Left cardiac atrium (tissue), 4 donors: ENCODE data around the gene TMEM238L. TPM values are rescaled to one million over a fixed set of nuclear protein-coding genes. Genes with fewer than 3 reads are reported as not detected.

Source experiments
- ATAC-seq, 2 donors: fragments of 200-7000 bp; cut with Tn5 transposase; one replicate each; pipeline ENCODE4 v1.9.1; 2020; ENCODE audit warnings: mild to moderate bottlenecking in 2 of 2, moderate library complexity in 2 of 2
- DNase-seq: peaks from one replicate; pipeline ENCODE4 v3.0.0-alpha.2; 2020
- intact Hi-C, 2 donors: fragments of 100-400 bp; cut with DNase I; formaldehyde crosslinking; loops; one replicate each; pipeline versions ENCODE4 v1.14.1 to v1.15.1; 2022 to 2023
- total RNA-seq, 2 donors: library from RNA; stranded (reverse); fragmentation: NEBNext Ultra II Directional; extraction: Animal tissue kit (Norgen Biotek cat#: 25700); gene quantifications; one replicate each; pipeline ENCODE4 v1.2.1, GENCODE V29; 2021
- donor health status: DM: no; HTN: yes; CAD: no.
- donor health status: DM: no; HTN: yes; CAD: no; lungs with severe emphysema.
- donor health status: DM: yes; HTN: yes; CAD: no.
- donor health status: Dilated cardiomyopathy.

TMEM238L gene
- total RNA-seq, 2 donors from 2014 or later, result not detected

GRCh38 chr17:10754861-10755591 is 48.9 kb downstream of the TMEM238L start:
- DNase-seq (no peak), ATAC-seq (peak in 1 of 2 donors; percentile 48)
- intact Hi-C loops, result no loop called here

GRCh38 chr17:10754109-10754508 is 49.8 kb downstream of the TMEM238L start:
- intact Hi-C loops, result no loop called here
- no peak for ATAC-seq
- DNase-seq, result no peak

DNA sequence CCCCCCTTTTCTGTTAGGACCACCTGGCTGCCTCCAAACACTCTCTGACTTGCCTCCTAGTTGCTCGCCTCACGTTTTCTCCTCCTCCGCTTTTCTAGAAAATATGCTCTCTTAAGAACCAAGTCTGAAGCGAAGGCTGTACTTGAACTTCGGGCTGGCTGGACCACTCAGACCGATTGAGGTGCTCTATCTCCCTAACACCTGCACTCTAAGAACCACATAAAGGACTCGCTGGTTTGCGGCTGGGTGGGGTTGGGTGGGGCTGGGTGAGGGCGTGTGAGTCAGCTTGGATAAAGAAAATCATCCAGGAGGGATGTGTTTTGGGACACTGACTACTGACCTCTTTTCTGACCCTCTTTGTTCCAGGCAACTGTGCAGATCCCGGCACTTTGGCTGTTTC is 51.2 kb downstream of the TMEM238L start:
- ATAC-seq, result no peak
- DNase-seq, result no peak
- intact Hi-C loops, result no loop called here

DNA sequence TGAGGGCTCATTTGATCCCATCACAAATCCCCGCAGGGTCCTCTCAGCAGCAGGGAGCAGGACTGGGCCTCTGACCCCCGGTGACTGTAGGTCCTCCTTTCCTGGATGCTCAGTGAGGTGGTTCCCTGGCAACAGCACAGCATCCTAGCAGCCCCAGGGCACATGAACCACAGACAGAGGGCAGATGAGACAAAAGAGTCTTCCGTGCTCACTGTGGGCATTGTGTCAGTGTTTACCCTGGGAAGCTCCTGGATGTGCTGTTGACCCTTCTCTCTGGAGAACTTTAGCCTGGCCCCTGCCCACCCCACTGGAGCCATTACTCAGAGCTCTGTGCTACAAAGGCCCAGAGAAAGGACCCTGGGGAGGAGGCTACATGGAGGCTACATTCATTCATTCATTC is 52.3 kb downstream of the TMEM238L start:
- ATAC-seq, result no peak
- no peak for DNase-seq
- intact Hi-C loops, result no loop called here

DNA sequence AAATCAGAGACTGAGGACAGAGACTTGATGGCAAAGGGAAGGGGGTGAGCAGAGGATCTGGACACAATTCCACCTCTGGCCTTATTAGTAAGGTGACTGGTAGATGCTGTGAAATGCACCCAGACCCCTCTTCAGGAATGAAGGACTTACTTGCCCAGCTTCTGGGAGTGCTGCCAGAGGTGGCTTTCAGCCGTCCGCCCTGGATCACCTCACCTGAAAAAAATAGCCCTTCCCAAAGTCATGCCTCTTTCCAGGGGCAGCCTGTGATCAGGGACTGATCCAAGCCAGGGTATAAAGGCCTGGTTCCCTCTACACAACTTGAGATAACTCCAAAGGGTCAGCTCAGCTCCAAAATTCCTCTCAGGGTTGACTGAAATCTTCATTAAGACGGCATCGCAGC is 53.7 kb downstream of the TMEM238L start:
- intact Hi-C loops, result no loop called here
- DNase-seq, result no peak
- ATAC-seq, result no peak

GRCh38 chr17:10748531-10749181 is 55.2 kb downstream of the TMEM238L start:
- DNase-seq (no peak), ATAC-seq (no peak)
- intact Hi-C loops, result no loop called here

- intact Hi-C loops, result no loop called here
- no peak for DNase-seq
- ATAC-seq, result peak in 1 of 2 donors; percentile 63
These were observed 58.7 kb downstream of the TMEM238L start for GRCh38 chr17:10745231-10745630.

Other genes with a start within 250 kb of the TMEM238L start
- 1 to 10 TPM in 1 of 2 donors, under 1 TPM in 1; 0.53 to 1.9 TPM for gene MYH3, start 146.8 kb downstream of the TMEM238L start, total RNA-seq
- 10 to 100 TPM; 26.9 to 27.1 TPM for gene SCO1, start 106.6 kb downstream of the TMEM238L start, total RNA-seq
- 1 to 10 TPM; 3.7 to 5.2 TPM for gene ADPRM, start 106.5 kb downstream of the TMEM238L start, total RNA-seq
- gene TMEM220, start 74.1 kb downstream of the TMEM238L start, total RNA-seq, result 1 to 10 TPM; 7.7 to 8.0 TPM
- gene PIRT, start 34.0 kb upstream of the TMEM238L start, total RNA-seq, result not detected